SU-DHL-6 (cell line): ENCODE measurements around the gene WIF1.

ENCODE experiments used
- H2AFZ ChIP-seq: fragments of 200-600 bp; sonication (generic); 2 replicates; pipeline ENCODE4 v1.6.1; 2014; ENCODE audit warnings: low read depth, mild to moderate bottlenecking, moderate library complexity, mixed read lengths, antibody characterized with exemption, low read length; ENCODE audit not compliant: severe bottlenecking
- H3F3A ChIP-seq: fragments of 200-600 bp; shearing (Covaris generic); 2 replicates; pipeline ENCODE4 v1.6.0; 2016; ENCODE audit warnings: antibody characterized with exemption, mild to moderate bottlenecking; ENCODE audit not compliant: insufficient read depth
- H3K27ac ChIP-seq: fragments of 200-600 bp; sonication (generic); 2 replicates; pipeline ENCODE4 v1.5.1; 2016; ENCODE audit warnings: low read depth, mild to moderate bottlenecking, low read length, moderate library complexity, mixed read lengths
- H3K27me3 ChIP-seq: fragments of 200-600 bp; sonication (generic), shearing (Covaris generic); 2 replicates; pipeline ENCODE4 v1.6.0; 2014; ENCODE audit warnings: mild to moderate bottlenecking, low read length
- H3K36me3 ChIP-seq: fragments of 200-600 bp; sonication (generic); 2 replicates; pipeline ENCODE4 v1.6.1; 2014; ENCODE audit warnings: mild to moderate bottlenecking, low read length, mixed read lengths
- H3K4me2 ChIP-seq: fragments of 300-600, 200-600 bp; shearing (Covaris generic), sonication (generic); 2 replicates; pipeline ENCODE4 v1.6.0; 2014; ENCODE audit warnings: low read length, low read depth, mild to moderate bottlenecking; ENCODE audit not compliant: poor library complexity, severe bottlenecking
- H3K4me3 ChIP-seq: fragments of 200-600 bp; sonication (generic); 2 replicates; pipeline ENCODE4 v1.5.1; 2014; ENCODE audit warnings: antibody characterized with exemption, low read length, mild to moderate bottlenecking, mixed read lengths; ENCODE audit not compliant: insufficient read depth, poor library complexity, severe bottlenecking
- H3K79me2 ChIP-seq: fragments of 200-600 bp; sonication (generic); 2 replicates; pipeline ENCODE4 v1.6.1; 2014; ENCODE audit warnings: mild to moderate bottlenecking, low read length, moderate library complexity; ENCODE audit not compliant: insufficient read depth
- H3K9ac ChIP-seq: fragments of 200-600 bp; sonication (generic); 2 replicates; pipeline ENCODE4 v1.7.0; 2014; ENCODE audit warnings: mild to moderate bottlenecking, low read length
- H3K9me2 ChIP-seq: fragments of 200-600 bp; sonication (generic); replicated peaks from 2 replicates; pipeline ENCODE4 v1.6.1; 2014; ENCODE audit warnings: low read length; ENCODE audit not compliant: insufficient read depth
- H3K9me3 ChIP-seq: fragments of 200-600 bp; sonication (generic); 2 replicates; pipeline ENCODE4 v1.6.1; 2014; ENCODE audit warnings: low read length, mixed read lengths; ENCODE audit not compliant: insufficient read depth
- H4K20me1 ChIP-seq: fragments of 200-600 bp; sonication (generic); 2 replicates; pipeline ENCODE4 v1.6.1; 2014; ENCODE audit warnings: low read depth, mild to moderate bottlenecking, antibody characterized with exemption, low read length, moderate library complexity, mixed read lengths
- CTCF ChIP-seq: fragments of 200-600 bp; sonication (generic); IDR thresholded peaks from one replicate; pipeline ENCODE4 v1.5.1; 2017; ENCODE audit warnings: antibody characterized with exemption, mild to moderate bottlenecking, low read length, moderate library complexity; ENCODE audit not compliant: insufficient read depth, poor library complexity, severe bottlenecking
- EZH2phosphoT487 ChIP-seq: fragments of 200-600 bp; sonication (generic), shearing (Covaris generic); conservative IDR thresholded peaks from 2 replicates; pipeline ENCODE4 v1.6.1; 2018; ENCODE audit warnings: mild to moderate bottlenecking, antibody characterized with exemption, low read length, moderate library complexity, mixed read lengths

WIF1 gene

GRCh38 chr12:65086236-65086635 lies 34.9 kb downstream of the WIF1 start:
- Histone ChIP-seq H3K4me2 (no peak overlapping the region), H3F3A (no peaks in the 10 kb centered on the region), H3K9me2 (no peaks in the 10 kb centered on the region), H3K4me3 (no peak overlapping the region), H3K9me3 (no peaks in the 10 kb centered on the region), H3K27me3 (no peaks in the 10 kb centered on the region; the same call in 1 of the 2 replicates), H4K20me1 (no peaks in the 10 kb centered on the region), H3K36me3 (no peaks in the 10 kb centered on the region), H2AFZ (no peak overlapping the region), H3K27ac (no peak overlapping the region), H3K79me2 (no peaks in the 10 kb centered on the region), H3K9ac (no peak overlapping the region)
- TF ChIP-seq EZH2phosphoT487 (no peak), CTCF (no peak)

GRCh38 chr12:65084579-65084978 lies 36.5 kb downstream of the WIF1 start:
- H3K4me3 ChIP-seq: no peak overlapping the region
- no peaks in the 10 kb centered on the region; the same call in 1 of the 2 replicates for H3K27me3 ChIP-seq

GRCh38 chr12:65083581-65083980 lies 37.5 kb downstream of the WIF1 start:
- H3K27me3 ChIP-seq: no peaks in the 10 kb centered on the region; the same call in 1 of the 2 replicates

More at GRCh38 chr12:65084579-65084978, 36.5 kb downstream of the WIF1 start:
- H3K4me2 ChIP-seq: no peak overlapping the region
- H4K20me1 ChIP-seq: no peaks in the 10 kb centered on the region
- no peaks in the 10 kb centered on the region for H3K9me3 ChIP-seq
- TF ChIP-seq CTCF (no peak), EZH2phosphoT487 (no peak)
- H3K79me2 ChIP-seq: no peaks in the 10 kb centered on the region
- H3K36me3 ChIP-seq: no peaks in the 10 kb centered on the region
- H3K9ac ChIP-seq: no peak overlapping the region
- H3F3A ChIP-seq: no peaks in the 10 kb centered on the region
- no peak overlapping the region for H2AFZ ChIP-seq
- H3K27ac ChIP-seq: no peak overlapping the region
- no peaks in the 10 kb centered on the region for H3K9me2 ChIP-seq

More at GRCh38 chr12:65083581-65083980, 37.5 kb downstream of the WIF1 start:
- Histone ChIP-seq H3K4me2 (no peak overlapping the region), H3K9ac (no peak overlapping the region), H3K27ac (no peak overlapping the region), H3K36me3 (no peaks in the 10 kb centered on the region), H3K9me3 (no peaks in the 10 kb centered on the region), H3K9me2 (no peaks in the 10 kb centered on the region), H3K79me2 (no peaks in the 10 kb centered on the region), H3K4me3 (no peak overlapping the region), H2AFZ (no peak overlapping the region), H3F3A (no peaks in the 10 kb centered on the region), H4K20me1 (no peaks in the 10 kb centered on the region)
- TF ChIP-seq CTCF (no peak), EZH2phosphoT487 (no peak)
